Dedifferentiated amniotic fluid mesenchymal stem cell (primary cell): Measurements from ENCODE around the gene APBA1.

Source experiments
- DNase-seq: peaks from one replicate; pipeline ENCODE4 v3.0.0-alpha.2; 2016; ENCODE audit errors: extremely low spot score

The APBA1 gene

DNA sequence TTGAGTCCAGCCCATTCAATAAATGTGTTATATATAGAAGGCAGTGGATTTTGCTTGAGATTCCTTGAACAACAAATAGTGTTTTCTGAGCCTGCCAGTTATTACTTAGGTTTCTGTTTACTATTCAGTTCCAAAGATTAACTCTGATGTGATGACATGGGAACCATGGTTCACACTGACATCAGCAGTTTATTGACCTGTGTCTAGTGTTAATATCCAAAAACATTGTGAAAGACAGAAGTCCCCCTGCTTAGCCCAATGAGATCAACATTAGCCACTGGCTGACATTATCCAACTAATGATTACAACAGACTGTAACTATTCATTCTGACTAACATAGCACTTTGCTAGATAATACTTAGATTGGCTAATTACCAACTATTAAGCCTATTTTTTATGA lies 14.9 kb downstream of the APBA1 start:
- no peak for DNase-seq

DNA sequence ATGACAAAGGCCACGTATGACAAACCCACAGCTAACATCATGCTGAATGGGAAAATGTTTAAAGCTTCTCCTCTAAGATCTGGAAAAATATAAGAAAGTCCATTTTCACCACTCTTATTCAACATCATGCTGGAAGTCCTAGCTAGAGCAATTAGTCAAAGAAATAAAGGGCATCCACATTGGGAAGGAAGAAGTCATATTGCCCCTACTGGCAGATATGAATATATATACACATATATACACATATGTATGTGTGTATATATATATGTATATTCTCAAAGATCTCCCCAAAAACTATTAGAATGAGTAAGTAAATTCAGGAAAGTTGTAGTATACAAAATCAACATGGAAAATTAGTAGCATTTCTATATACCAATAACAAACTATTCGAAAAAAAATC lies 17.1 kb downstream of the APBA1 start:
- no peak for DNase-seq

DNA sequence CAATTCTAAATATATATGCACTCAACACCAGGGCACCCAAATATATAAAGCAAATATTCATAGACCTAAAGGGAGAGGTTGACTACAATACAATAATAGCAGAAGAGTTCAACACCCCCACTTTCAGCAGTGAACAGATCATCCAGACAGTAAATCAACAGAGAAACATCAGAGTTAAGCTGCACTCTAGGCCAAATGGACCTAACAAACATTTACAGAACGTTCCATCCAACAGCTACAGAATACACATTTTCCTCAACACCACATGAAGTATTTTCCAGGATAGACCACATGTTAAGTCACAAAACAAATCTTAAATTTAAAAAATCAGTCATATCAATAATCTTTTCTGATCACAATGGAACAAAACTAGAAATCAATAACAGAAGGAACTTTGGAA lies 18.9 kb downstream of the APBA1 start:
- no peak for DNase-seq

DNA sequence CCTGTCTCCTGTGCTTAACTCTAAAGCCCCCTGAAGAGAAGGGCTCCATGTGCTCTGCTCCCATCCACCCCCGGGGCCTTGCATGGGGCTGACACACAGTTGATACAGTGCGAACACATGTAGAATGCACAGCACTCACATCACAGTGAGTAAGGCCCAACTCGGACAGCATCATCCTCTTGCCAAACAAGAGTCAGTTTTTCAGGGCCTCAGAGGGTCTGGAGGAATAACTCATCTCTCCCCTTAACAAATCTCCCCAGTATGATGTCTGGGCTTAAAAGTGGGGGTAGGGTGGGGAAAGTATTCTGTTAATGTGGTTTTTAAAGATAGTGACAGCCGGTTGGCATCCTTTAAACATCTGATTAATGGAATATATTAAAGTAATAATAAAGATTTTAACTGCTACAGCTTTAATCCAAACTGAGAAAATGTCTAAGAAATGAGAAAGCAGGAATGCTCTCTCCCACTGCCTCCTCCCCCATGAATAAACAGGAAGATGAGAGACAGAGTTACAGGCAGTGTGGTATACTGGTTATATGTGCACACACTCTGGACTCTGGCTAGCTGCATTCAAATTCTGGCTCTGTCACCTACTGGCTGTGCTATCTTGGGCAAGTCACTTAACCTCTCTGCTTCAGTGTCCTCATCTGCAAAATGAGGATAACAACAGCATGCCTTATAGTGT lies 22.5 kb downstream of the APBA1 start:
- DNase-seq: no peak

DNA sequence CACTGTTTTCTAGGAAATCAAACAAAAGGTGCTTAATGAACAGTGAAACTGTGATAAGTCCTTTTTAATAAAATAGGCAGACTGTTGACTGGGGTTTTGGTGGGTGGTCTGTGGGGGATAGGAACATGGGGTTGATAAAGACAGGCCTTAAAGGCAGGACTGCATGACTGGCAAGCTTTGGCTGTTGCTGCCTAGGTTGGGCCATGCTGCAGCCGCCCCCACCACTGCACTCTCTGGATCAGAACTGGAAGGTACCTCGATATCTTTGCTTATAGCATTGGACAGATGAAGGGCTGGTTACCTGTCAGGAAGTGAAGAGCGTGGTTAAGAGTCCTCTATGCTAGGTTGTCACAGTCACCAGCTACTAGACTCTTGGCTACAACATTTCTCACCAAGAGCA lies 24.4 kb downstream of the APBA1 start:
- DNase-seq: no peak

DNA sequence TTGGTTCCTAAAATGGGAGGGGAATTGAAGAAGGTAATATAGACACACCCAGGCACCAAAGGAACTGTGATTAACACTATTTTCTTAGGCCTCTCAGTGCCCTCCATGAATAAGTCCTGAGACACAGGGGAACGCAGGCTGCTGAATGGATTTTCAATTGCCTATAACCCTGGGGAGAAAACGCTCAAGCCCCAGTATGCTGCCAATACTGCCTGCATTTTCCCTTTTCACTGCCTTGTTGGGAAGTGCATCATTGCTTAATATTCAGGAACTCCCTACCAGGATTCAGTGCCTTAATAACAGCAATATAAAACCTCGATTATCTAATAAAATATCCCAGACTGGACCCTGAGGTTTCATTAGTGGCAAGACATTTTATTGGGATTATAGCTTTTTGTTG lies 25.4 kb downstream of the APBA1 start:
- DNase-seq: no peak

DNA sequence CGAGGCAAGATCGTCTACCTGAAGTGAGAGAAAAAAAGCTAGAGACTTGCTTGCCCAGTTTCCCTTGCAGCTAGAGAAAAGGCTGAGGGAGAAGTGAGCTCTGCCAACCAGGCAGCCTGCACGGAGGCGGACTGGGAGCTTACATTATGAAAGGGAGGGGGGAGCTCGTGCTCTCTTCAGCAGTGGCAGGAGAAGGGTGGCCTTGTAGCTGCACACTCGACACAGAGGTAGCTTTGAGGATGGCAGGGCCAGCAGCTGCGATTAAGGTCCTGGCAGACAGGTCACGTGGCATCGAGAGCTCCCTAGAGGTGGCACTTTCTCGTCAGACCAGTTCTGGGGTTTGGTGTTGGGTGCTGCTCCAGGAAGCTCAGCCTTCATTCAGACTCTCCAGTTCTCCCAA lies 26.7 kb downstream of the APBA1 start:
- no peak for DNase-seq

DNA sequence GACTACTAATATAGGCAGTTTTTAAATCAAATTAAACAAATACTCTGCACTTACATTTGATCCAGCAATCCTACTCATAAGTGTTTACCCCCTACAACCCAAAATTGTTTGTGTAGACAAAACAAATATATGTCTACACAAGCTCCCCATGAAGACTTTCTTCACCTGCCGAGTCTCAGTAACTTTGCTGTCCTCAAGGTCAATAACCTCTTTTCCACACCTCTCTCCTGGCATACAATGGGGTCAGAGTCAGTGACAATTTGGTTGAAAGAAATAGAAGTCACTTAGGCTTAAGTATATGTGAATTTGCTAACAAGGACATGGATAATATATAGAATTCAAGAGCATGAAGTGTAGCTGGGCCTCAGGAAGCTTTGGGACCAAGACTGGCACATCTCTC lies 29.1 kb downstream of the APBA1 start:
- no peak for DNase-seq

DNA sequence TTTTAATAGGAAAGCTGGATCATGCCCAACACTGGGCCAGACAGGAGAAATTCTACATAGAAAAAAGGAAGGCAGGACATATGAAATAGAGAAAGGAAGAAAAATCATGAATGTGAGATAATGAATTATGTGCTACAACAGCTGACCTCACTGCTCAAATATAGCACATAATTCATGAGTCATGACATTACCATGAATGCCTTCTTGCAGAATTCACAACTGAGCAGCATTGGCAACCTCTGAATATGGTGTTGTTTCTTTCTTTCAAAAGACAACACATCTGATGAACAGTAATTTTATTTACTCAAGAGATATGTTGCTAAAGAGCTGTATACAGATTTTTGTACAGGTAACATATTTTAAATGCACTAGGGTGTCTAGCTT lies 34.4 kb downstream of the APBA1 start:
- DNase-seq: peak; percentile 75

DNA sequence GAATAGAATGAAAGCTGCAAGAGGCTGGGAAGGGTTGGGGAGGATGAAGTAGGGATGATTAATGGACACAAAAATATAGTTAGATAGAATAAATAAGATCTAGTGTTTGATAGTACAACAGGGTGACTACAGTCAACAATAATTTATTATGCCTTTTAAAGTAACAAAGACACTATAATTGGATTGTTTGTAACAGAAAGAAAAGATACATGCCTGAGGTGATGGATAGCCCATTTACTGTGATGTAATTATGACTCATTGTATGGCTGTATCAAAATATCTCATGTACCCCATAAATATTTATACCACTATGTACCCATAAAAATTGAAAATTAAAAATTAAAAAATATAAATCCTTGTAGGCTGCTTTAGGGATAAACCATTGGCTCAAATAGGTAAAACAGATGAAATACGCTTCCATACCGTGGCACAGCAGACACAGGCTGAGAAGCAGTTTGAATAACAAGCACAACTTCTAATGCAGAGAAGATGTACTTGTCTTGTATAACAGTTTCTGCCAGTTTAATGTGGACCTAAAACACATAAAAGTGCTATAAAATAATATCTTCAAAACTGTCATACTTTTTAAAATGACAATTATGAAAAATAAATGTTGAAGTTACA lies 34.9 kb downstream of the APBA1 start:
- DNase-seq: no peak

DNA sequence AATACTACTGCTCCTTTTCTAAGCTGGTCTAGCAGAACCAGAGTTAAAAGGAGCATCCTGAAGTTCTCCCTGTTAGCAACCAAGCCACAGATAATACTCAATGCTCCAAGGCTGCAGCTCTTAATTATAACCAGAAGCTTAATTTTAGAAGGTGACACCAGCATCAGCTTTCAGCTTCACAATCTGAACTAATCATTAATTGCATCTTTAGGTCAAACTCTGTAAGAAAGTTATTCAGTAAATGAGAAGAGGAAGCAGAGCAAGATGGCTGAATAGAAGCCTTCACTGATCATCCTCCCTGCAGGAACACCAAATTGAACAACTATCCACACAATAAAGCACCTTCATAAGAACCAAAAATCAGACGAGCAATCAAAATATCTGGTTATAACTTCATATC lies 38.5 kb downstream of the APBA1 start:
- no peak for DNase-seq

DNA sequence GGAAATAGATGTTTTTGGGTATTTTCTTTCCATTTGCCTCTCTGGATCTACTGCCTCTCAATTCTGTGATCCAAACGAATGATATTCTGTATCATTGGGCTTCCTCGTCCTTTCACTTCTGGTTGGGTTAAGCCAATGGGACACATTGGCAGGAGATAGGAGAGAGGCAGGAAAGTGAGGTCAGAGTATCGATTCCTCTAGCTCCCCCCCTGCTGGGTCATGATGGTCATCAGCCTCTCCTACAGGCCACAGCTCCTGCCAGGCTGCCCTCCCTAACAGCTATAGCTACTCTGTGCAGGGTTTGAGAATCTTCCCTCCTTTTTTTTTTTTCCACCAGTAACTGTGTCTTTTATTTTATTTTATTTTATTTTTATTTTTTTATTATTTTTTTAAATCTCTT lies 39.4 kb downstream of the APBA1 start:
- DNase-seq: no peak

DNA sequence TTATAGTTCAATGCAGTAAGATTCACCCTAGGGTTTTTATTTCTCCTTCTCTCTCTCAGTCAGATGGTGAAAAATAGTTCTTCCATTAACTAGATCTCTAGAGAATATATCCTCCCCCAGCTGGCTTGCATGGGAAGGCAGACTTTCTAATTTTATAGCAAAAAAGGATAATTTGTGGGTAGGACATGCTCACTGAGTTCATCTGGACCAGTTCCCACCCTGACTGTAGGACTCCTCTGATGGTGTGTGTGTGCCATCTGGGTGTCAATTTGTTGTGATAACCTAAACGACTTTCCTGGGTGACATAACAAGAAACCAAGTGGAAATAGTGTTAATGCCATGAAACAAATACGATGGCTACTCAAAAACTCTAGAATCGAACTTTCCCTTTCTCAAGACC lies 44.9 kb downstream of the APBA1 start:
- no peak for DNase-seq

DNA sequence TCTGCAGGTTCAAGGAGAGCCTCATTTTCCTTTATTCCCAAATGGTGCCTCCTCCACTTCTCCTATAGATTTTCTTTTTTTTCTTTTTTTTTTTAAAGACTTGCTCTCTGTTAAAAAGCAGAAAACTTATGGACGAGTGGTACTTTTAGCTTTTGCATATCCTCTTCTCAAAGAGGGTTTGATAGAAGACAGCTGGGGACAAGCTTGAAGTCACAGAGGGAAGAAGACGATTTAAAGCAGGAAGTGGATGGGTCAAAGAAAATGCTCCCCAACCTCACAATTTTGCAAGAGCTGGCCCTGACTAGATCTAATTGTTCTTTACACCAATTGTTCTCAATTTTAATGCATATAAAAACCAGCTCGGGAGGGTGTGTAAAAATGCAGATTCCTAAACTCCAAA lies 48.9 kb downstream of the APBA1 start:
- no peak for DNase-seq

DNA sequence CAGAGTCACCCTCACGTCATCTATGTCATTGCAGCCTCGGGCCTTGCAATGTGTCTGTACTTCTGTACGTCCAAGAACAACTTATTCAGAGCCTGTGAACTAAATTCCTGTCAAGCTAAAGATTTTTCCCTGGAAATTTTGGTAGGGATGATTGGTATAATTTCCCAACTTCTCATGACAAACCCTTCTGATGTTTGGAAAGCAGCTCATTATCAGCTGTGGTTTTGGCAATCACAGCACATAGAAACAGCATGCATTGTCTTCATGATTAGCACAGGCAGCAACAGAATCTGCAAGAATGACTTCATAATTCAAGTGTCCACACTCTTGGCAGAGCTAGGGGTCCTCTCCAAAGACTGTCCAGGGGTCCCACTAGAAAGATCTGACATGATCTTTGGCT lies 49.5 kb downstream of the APBA1 start:
- no peak for DNase-seq

DNA sequence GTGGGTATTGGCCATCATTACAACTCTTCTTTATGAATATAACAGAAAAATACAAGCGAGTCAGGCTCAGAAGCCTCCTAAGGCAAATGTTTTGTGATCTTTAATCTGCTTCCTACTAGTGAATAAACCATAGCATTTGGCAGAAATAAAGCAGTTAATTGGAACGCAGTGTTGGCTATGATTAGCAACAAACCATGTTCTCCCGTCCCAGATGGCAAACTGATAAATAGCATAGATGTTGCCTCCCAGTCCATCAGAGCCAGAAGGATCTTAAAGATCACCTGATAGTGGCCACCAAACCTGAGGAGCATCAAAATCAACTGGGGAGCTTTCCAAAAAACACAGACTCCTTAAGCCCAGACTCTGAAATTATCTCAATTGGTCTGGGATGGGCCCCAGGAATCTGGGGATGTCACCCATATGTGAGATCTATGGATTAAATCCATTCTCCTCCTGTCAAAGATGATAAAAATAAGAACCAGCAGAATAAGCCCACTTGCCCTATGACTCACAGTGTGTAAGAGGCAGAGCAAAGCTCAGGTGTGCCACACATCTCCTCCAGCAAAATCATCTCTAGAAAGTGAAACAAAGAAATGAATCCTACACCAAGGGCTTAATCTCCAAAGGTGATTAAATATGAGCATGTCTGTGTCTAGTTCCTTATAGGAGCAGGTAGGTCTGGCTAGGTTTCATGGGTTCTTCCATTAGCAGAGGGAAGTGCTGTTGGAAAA lies 50.3 kb downstream of the APBA1 start:
- no peak for DNase-seq

DNA sequence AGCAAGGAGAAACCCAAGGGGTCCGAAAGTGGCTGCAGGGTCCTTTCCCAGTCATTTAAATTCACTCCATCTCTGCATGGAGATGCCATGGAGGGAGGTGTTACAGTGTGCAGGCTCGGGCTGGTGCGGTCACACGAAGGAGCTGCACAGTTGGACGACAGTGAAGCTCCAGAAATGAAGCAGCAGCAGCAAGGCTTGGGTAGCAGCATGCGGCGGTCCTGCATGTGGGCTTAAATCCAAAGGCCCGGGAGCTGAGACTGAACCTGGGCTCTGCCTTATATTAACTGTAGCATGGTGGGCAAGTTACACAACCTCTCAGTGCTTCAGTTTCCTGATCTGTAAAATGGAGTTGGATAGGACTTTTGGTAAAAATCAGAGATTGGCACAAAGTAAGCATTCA lies 51.4 kb downstream of the APBA1 start:
- no peak for DNase-seq

DNA sequence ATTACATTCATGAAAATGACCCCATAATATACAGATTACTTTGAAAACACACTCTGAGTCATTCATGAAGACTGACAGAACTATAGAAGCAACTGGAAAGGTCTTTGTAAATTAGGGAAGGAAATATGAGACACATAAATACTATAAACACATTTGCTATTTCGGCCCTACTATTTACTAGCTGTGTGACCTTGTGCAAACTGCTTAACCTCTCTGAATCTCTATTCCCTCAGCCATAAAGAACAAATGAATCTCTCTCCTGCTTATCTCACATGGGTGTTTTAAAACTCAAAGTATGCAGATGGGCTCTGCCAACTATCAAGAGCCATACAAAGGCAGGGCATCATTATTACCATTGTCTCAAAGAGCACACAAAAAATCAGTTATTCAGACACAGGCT lies 52.9 kb downstream of the APBA1 start:
- DNase-seq: no peak

DNA sequence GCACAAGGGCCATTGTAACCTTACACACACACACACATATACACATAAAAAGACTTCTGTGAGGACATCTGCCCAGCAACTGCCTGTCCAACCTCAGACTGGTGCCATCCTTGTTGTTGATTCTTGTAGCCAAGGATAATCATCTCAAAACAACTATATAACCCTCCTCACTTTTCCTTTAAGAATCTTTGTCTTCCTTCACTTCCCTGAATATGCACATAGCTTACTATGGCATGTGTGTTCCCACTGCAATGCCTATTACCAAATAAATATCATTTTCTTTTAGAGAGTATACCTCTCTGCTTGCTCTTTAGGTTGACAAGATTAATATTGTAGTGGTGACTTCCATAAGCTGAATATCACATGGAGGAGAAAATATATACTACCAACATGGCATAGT lies 55.2 kb downstream of the APBA1 start:
- DNase-seq: no peak

DNA sequence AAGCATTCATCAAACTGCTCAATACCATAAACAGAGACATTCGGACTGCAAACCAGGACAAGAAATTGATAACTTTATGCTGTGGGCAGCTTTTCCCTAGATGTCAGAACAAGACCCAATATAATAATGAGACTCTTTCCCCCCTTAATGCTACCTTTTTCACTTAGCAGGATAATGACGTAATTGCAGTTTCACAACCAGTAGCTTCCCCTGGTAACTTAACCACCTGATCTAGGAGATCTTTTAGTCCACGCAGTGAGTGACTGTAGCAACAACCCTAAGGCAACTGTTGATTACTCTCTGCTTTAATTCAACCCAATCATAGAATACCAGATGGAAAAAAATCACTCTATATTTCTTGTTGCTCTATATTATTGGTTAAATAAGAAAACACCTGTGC lies 56.3 kb downstream of the APBA1 start:
- no peak for DNase-seq

DNA sequence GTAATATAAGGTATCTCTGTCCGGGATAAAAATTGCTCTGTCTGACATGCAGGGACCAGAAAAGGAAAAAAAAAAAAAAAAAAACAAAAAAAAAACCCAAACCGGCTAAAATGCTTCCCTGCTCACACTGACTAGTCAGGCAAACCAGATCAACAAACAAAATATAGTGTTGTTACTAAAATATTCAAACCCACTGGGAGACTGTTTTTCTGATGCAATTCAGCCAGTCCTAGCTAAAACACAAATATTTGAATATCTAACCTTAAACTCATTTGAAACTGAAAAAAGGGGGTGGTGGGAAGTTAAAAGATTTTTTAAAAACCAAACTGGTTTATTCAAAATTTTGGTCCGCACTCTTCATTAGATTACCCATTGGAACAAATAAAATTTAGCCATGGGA lies 61.0 kb downstream of the APBA1 start:
- peak; percentile 68 for DNase-seq

DNA sequence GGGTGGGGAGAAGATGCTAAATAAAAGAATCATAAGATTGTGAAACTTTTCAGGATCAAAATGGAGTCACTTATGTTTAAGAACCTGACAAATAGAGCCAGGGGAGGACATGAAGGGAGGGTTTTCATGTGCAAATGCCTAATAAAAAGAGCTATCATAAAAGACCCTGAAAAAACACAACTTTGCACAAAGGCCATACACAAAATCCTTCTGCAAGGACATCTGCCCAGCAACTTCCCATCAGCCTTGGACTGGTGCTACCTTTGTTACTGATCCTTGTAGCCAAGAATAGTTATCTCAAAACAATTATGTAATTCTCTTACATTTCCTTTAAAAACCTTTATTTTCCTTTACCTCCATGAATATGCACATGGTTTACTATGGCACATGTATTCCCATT lies 63.0 kb downstream of the APBA1 start:
- DNase-seq: no peak

DNA sequence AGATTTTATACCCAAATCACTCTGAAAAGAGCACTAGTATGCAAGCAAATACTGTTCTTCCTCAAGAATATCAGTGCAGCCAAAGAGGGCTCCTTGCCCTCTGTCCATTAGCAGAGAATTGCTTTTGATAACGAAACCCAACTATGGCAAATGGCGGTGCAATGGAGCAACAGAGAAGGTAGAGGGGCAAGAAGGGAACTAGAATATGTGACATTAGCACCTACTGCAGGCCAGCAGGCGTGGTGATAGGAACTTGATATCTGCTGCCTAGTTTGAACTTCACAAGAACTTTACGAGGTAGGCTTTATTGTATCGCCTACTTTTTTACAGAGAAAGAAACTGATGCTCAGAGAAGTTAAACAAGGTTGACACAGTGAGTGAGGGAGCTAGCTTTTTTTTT lies 66.1 kb downstream of the APBA1 start:
- no peak for DNase-seq
